ENCODE results near the gene GCNT2. TPM values are rescaled to one million over a fixed set of nuclear protein-coding genes. Genes with fewer than 3 reads are reported as not detected.
A peak's percentile ranks its signal among the peaks of the same experiment; 100 is the strongest.

Gene GCNT2
- total and polyA plus RNA-seq, 2 donors (not counting 1 experiment from before 2014, with no cell fraction given) = 1.3 to 2.1 TPM

DNA sequence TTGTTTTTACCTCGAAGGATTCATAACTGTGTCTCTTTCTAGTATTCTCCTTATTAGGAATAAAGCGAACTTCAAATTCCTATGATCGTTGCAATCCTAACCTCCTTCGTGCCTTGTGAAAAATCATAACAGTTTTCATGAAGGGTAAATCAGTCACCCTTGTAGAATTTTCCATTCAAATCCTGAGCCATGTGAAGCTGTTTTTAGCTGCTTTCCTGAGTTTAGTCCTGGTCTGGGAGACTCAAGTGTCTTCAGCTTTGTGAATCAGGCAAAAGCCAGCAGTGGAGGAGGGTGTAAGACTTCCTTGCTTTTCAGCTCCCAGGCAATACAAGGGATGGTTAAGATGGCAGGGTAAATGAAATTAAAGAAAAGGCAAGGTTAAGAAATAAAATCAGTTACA, 24.3 kb downstream of the GCNT2 start:
- Histone ChIP-seq H3K4me1 (ENCODE audit: control insufficient read depth, extremely low read depth, insufficient read depth, low read length) (no peaks in the 10 kb centered on the region), H3K36me3 (ENCODE audit: control insufficient read depth, insufficient read depth, low read length) (no peaks in the 10 kb centered on the region), H4K20me1 (ENCODE audit: control insufficient read depth, extremely low read depth, insufficient read depth, low read length) (no peaks in the 10 kb centered on the region), H3K27me3 (ENCODE audit: control insufficient read depth, insufficient read depth, low read length) (no peaks in the 10 kb centered on the region), H2AFZ (ENCODE audit: low read length) (peak overlapping the region; percentile 35), H3K9me3 (ENCODE audit: control insufficient read depth, insufficient read depth, low read depth, low read length) (no peaks in the 10 kb centered on the region), H3K4me2 (ENCODE audit: extremely low read depth, insufficient read depth, low read length) (peak overlapping the region; percentile 35), H3K79me2 (ENCODE audit: control insufficient read depth, insufficient read depth, low read length) (no peaks in the 10 kb centered on the region), H3K27ac (ENCODE audit: insufficient read depth, low read length) (no peak overlapping the region), H3K4me3 (replicated peaks in 1 of 4; ENCODE audit: control extremely low read depth in 1 of 4, insufficient read depth in 1 of 4, low read depth in 3 of 4, low read length in 4 of 4) (no peak overlapping the region), H3K9ac (ENCODE audit: insufficient read depth, low read length) (no peak overlapping the region)
- no peak for DNase-seq (ENCODE audit: low read depth in 2 of 2)
- no peak for TF ChIP-seq CTCF (conservative IDR thresholded peaks at IDR 0.05 in 1 of 2, IDR thresholded peaks at IDR 0.05 in 1 of 2; ENCODE audit: low read depth in 1 of 2, low read length in 2 of 2)
- TF ChIP-seq EZH2 (IDR thresholded peaks at IDR 0.05; ENCODE audit: low read length, missing control alignments) = no peak

GRCh38 chr6:10547809-10548208, 26.7 kb downstream of the GCNT2 start:
- Histone ChIP-seq H3K4me2 (ENCODE audit: extremely low read depth, insufficient read depth, low read length) (no peak overlapping the region), H4K20me1 (ENCODE audit: control insufficient read depth, extremely low read depth, insufficient read depth, low read length) (no peaks in the 10 kb centered on the region), H2AFZ (ENCODE audit: low read length) (no peak overlapping the region), H3K9me3 (ENCODE audit: control insufficient read depth, insufficient read depth, low read depth, low read length) (no peaks in the 10 kb centered on the region), H3K4me3 (replicated peaks in 1 of 4; ENCODE audit: control extremely low read depth in 1 of 4, insufficient read depth in 1 of 4, low read depth in 3 of 4, low read length in 4 of 4) (no peak overlapping the region), H3K27ac (ENCODE audit: insufficient read depth, low read length) (no peak overlapping the region), H3K4me1 (ENCODE audit: control insufficient read depth, extremely low read depth, insufficient read depth, low read length) (no peaks in the 10 kb centered on the region), H3K79me2 (ENCODE audit: control insufficient read depth, insufficient read depth, low read length) (no peaks in the 10 kb centered on the region), H3K36me3 (ENCODE audit: control insufficient read depth, insufficient read depth, low read length) (no peaks in the 10 kb centered on the region), H3K27me3 (ENCODE audit: control insufficient read depth, insufficient read depth, low read length) (no peaks in the 10 kb centered on the region), H3K9ac (ENCODE audit: insufficient read depth, low read length) (no peak overlapping the region)
- no peak for TF ChIP-seq CTCF (conservative IDR thresholded peaks at IDR 0.05 in 1 of 2, IDR thresholded peaks at IDR 0.05 in 1 of 2; ENCODE audit: low read depth in 1 of 2, low read length in 2 of 2)
- DNase-seq (ENCODE audit: low read depth in 2 of 2) = no peak

DNA sequence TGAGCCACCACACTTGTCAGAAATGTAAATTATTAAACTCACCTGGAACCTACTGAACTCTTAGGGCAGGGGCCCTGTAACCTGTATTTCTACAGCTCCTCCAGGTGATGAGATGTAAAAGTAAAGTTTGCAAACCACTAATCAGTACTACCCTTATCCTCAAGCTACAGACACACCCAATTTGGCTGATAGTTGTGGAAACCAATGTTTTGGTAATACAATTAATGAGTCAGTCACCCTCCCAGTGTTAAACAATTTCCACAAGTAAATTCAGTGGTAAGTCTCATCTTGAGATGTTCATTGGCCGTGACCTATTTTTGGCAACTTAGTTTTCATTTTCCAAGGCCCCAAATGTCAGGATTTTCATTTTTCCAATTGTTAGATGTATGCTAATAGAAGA, 29.6 kb downstream of the GCNT2 start:
- Histone ChIP-seq H3K4me3 (replicated peaks in 1 of 4; ENCODE audit: control extremely low read depth in 1 of 4, insufficient read depth in 1 of 4, low read depth in 3 of 4, low read length in 4 of 4) (no peak overlapping the region), H2AFZ (ENCODE audit: low read length) (no peak overlapping the region), H3K79me2 (ENCODE audit: control insufficient read depth, insufficient read depth, low read length) (no peaks in the 10 kb centered on the region), H3K9ac (ENCODE audit: insufficient read depth, low read length) (no peak overlapping the region), H3K9me3 (ENCODE audit: control insufficient read depth, insufficient read depth, low read depth, low read length) (no peaks in the 10 kb centered on the region), H4K20me1 (ENCODE audit: control insufficient read depth, extremely low read depth, insufficient read depth, low read length) (no peaks in the 10 kb centered on the region), H3K36me3 (ENCODE audit: control insufficient read depth, insufficient read depth, low read length) (no peaks in the 10 kb centered on the region), H3K4me1 (ENCODE audit: control insufficient read depth, extremely low read depth, insufficient read depth, low read length) (peaks cover 2% of the 10 kb centered on the region), H3K27ac (ENCODE audit: insufficient read depth, low read length) (no peak overlapping the region), H3K27me3 (ENCODE audit: control insufficient read depth, insufficient read depth, low read length) (no peaks in the 10 kb centered on the region), H3K4me2 (ENCODE audit: extremely low read depth, insufficient read depth, low read length) (no peak overlapping the region)
- no peak for DNase-seq (ENCODE audit: low read depth in 2 of 2)
- no peak for TF ChIP-seq EZH2 (IDR thresholded peaks at IDR 0.05; ENCODE audit: low read length, missing control alignments)
- no peak for TF ChIP-seq CTCF (conservative IDR thresholded peaks at IDR 0.05 in 1 of 2, IDR thresholded peaks at IDR 0.05 in 1 of 2; ENCODE audit: low read depth in 1 of 2, low read length in 2 of 2)

Measured in fibroblast of lung (primary cell).